ENCODE measurements around the gene LHFPL6. TPM values are rescaled to one million over a fixed set of nuclear protein-coding genes. Genes with fewer than 3 reads are reported as not detected.

LHFPL6 gene
- total and polyA plus RNA-seq, 9 of the 15 experiments (the other 6 are each of a cell fraction or from before 2014, with no cell fraction given) = 0.18 TPM; not detected in 8

DNA sequence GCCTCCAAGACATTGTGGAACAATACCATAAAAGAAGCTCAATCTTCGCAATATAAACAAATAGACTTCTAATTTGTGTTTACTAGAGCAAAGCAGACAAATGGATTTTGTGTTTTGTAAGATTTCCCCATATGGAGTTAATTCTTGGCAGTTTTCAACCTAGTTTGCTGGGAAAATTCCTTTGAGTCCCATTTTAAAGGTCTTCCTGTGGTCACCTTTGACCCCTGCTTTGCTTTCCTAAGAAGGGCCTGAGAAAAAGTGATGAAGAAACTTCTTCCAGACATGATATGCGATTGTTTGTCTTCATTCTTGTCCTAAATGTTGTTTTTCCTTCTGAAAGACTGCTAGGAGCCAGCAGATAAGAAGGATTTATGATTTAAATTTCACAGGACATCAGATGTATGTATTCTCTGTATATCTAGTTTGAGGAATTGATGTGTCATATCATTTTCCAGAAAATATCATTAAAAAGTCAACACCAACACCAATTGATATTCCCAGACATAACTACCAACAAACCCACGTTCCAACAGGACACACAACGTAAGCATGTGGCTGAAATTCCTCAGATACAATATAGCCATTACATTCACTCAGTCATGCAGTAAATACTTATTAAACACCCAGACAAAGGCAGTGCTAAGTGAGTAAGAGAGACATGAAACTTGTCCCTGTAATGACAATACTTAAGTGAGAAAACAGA lies 276.4 kb downstream of the LHFPL6 start:
- FAIRE-seq (no peak), DNase-seq (ENCODE audit: extremely low read depth in 1 of 4, low spot score in 3 of 4) (no peak), ATAC-seq (no peak)
- Histone ChIP-seq H3K9me1 (ENCODE audit: control insufficient read depth, insufficient read depth, low read length) (no peaks in the 10 kb centered on the region), H3K27me3 (ENCODE audit: control insufficient read depth in 2 of 2, insufficient read depth in 2 of 2, low read length in 2 of 2) (no peaks in the 10 kb centered on the region), H3K4me1 (replicated peaks in 1 of 2; ENCODE audit: control insufficient read depth in 2 of 2, insufficient read depth in 2 of 2, low read length in 2 of 2) (no peaks in the 10 kb centered on the region), H4K20me1 (replicated peaks; ENCODE audit: control insufficient read depth, insufficient read depth, low read length) (no peaks in the 10 kb centered on the region), H2AFZ (ENCODE audit: low read depth, low read length) (no peak overlapping the region), H3K9me3 (replicated peaks; ENCODE audit: control insufficient read depth, insufficient read depth, low read depth, low read length) (no peaks in the 10 kb centered on the region), H3K27ac (ENCODE audit: extremely low read depth, low read depth, low read length) (no peak overlapping the region), H3K79me2 (ENCODE audit: control insufficient read depth, insufficient read depth, low read length) (no peaks in the 10 kb centered on the region), H3K4me2 (ENCODE audit: insufficient read depth, low read length) (no peak overlapping the region), H3K4me3 (no peak overlapping the region), H3K36me3 (ENCODE audit: control insufficient read depth, insufficient read depth, low read length) (no peaks in the 10 kb centered on the region), H3K9ac (ENCODE audit: insufficient read depth in 1 of 2, low read depth in 2 of 2, low read length in 2 of 2) (no peak overlapping the region)
- no peak for TF ChIP-seq GTF2F1 (IDR thresholded peaks at IDR 0.05; ENCODE audit: low read depth, low read length)
- TF ChIP-seq, protein P1, sequence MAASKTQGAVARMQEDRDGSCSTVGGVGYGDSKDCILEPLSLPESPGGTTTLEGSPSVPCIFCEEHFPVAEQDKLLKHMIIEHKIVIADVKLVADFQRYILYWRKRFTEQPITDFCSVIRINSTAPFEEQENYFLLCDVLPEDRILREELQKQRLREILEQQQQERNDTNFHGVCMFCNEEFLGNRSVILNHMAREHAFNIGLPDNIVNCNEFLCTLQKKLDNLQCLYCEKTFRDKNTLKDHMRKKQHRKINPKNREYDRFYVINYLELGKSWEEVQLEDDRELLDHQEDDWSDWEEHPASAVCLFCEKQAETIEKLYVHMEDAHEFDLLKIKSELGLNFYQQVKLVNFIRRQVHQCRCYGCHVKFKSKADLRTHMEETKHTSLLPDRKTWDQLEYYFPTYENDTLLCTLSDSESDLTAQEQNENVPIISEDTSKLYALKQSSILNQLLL (CRISPR knock-in tag; IDR thresholded peaks at IDR 0.05; ENCODE audit: borderline replicate concordance) = no peak
- no peak for TF ChIP-seq CBX8 (IDR thresholded peaks at IDR 0.05; ENCODE audit: borderline replicate concordance, extremely low read depth, low read depth, low read length, poor library complexity, severe bottlenecking)
- no peak for TF ChIP-seq ZNF212 (CRISPR knock-in tag; IDR thresholded peaks at IDR 0.05)
- TF ChIP-seq E2F3 (CRISPR knock-in tag; IDR thresholded peaks at IDR 0.05) = no peak
- TF ChIP-seq CAMTA2 (CRISPR knock-in tag; conservative IDR thresholded peaks at IDR 0.05) = no peak
- no peak for TF ChIP-seq HDGF (IDR thresholded peaks at IDR 0.05)
- intact Hi-C loops (cut with micrococcal nuclease) = no loop called here
- 3% methylated on average over 4 of the region's 4 CpGs for WGBS (ENCODE audit: insufficient coverage, low coverage, missing lambda C conversion rate)
- BruUV-seq (replicated peaks) = no TSS peak
- POLR2A ChIA-PET = no interaction called here
- CTCF ChIA-PET (ENCODE audit: low intra/inter-chr PET ratio) = no interaction called here
- in situ Hi-C loops (cut with MboI) = no loop called here
